GM20431 (cell line): ENCODE results near the gene PRKD1.
"Not testable (repeated sequence)": the region's sequence is repeated elsewhere in the genome, so short reads cannot be mapped to it uniquely, and the experiment has no call there.

Experiments
- in situ Hi-C: fragments of 300-500 bp; cut with MseI, MboI; formaldehyde crosslinking; loops from one replicate; pipeline ENCODE4 v1.15.0; 2020; ENCODE audit warnings: low sequenced_read_pairs; ENCODE audit not compliant: unreplicated experiment

Gene PRKD1

DNA sequence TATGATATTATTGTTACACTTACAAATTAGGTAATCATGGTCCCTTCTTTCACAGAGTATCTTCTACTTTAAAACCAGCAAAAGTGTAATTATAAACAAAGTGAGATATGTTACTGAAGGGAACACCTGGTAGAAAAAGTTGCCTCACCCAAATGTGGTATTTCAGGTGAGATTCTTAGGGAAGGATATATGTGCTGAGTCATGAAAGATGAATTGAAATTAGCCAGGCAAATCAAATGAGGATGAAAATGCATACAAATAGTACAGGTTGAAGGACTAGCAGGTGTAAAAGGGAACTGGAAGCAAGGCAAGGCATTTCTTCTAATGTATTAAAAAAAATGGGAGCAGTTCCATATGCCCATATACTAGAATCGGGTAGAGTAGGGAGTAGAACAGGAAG, 220.9 kb downstream of the PRKD1 start:
- in situ Hi-C loops, result no loop called here

DNA sequence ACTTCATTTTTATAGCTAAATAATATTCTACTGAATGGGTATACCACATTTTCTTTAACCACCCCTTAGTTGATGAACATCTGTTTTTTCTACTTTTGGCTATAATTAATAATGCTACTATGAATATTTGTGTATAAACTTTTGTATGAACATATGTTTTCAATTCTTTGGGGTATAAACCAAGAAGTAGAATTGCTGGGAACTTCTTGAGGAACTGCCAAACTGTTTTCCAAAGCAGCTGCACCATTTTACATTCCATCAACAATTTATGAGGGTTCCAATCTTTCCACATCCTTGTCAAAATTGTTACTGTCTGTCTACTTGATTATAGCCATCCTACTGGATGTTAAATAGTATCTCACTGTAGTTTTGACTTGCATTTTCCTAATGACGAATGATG, 221.8 kb downstream of the PRKD1 start:
- in situ Hi-C loops, result no loop called here

DNA sequence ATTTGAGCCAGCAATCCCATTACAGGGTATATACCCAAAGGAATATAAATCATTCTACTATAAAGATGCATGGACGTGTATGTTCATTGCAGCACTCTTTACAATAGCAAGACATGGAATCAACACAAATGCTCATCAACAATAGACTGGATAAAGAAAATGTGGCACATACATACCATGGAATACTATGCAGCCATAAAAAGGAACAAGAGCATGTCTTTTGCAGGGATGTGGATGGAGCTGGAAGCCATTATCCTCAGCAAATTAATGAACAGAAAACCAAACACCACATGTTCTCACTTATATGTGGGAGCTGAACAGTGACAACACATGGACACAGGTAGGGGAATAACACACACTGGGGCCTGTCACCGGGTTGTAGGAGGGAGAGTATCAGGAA, 238.1 kb downstream of the PRKD1 start:
- in situ Hi-C loops, result not testable (repeated sequence)

DNA sequence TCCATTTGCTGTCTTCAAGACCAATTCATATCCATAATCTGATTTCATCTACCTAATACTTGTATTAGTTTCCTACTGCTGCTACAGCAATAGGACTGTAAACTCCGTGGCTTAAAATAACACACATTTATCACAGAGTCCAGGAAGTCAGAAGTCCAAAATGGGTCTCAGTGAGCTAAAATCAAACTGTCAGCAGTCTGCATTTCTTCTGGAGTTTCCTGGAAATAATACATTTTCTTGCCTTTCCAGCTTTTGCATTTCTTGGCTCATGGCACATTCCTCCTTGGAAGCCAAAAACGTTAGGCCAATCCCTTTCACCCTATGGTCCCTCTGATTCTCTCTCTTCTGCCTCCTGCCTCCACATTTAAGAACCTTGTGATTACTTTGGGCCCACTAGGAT, 239.8 kb downstream of the PRKD1 start:
- in situ Hi-C loops, result no loop called here

DNA sequence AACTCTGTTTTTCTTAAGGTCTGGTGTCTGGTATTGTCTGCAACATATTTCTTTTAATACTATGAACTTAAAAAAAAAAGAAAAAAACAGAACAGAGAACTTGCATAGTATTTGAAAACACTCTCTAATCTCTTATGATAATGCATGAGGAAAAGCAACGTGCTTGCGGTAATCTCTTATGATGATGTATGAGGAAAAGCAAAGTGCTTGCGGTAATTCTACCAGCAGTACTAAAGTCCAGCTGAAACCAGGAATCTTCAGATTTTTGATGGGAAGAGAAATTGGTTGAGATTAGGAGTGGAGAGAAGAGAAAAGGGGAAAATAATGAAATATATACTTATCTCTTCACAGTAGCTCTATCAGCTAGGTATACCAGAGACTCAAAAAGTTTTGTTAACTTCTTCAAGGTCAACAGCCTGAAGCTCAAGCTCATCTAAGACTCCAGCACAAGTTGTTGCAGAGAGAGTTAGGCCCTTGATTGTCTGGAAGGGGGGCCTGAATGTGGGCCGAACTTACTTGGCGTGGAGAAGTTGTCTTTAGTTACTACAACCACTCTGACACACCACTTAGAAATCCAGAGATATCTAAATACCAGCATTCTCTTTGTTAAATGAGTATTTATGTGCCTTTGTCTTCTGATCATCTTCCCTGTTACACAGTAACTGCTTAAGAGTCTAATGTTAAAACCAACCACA, 240.4 kb downstream of the PRKD1 start:
- in situ Hi-C loops, result no loop called here

DNA sequence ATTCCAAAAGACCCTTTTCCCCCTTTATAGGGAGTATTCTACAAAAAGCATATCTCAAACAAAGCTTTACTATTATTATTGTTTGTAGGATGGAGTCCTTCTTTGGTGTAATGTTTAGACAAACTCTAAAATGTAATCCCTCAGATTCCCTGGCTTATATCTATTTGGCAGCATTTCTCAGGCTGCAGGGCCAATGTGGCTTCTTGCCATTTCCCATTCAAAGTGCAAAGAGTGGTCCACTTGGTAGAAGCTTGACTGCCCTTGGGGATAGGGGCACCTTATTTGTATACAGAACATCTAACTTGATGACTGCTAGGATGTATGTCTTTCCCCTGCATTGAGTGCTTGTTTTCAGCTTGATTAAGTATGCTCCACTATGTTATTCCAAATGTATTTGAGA, 242.7 kb downstream of the PRKD1 start:
- in situ Hi-C loops, result no loop called here

DNA sequence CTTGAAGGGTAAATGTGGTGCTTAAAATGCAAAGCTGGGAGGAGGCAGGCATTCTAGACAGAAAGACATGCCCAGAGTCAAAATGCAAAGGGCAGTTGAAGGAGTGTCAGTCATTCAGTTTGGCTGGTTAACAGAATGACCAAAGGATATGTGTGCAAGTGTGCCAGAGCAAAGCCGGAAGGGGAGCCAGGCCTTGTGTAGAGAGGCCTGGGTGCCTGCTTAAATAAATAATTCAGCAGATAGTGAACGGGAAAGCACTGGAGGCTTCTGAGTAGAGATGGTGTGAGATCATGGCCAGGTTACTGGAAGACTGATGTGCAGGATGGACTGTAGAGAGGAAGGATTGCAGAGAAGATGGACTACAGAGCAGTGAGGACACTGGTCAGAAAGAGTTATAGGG, 244.9 kb downstream of the PRKD1 start:
- in situ Hi-C loops, result no loop called here

DNA sequence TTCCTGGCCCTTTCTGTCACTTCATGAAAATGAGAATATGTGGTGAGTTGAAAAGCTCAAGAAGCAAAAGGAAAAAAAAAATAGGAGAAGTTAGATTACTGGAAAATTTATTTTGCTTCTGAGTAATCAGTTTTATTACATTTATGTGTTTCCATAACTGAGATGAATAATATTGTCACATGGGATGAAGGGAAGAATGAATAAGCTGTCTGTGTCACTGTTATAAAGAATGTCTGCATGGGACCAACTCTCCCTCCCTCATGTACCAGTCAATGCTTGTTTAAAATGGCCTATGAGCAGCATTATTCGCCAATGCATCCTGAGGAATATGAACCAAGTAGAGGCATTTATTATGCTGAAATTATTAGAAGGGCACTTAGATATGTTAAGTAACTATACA, 246.3 kb downstream of the PRKD1 start:
- in situ Hi-C loops, result no loop called here

DNA sequence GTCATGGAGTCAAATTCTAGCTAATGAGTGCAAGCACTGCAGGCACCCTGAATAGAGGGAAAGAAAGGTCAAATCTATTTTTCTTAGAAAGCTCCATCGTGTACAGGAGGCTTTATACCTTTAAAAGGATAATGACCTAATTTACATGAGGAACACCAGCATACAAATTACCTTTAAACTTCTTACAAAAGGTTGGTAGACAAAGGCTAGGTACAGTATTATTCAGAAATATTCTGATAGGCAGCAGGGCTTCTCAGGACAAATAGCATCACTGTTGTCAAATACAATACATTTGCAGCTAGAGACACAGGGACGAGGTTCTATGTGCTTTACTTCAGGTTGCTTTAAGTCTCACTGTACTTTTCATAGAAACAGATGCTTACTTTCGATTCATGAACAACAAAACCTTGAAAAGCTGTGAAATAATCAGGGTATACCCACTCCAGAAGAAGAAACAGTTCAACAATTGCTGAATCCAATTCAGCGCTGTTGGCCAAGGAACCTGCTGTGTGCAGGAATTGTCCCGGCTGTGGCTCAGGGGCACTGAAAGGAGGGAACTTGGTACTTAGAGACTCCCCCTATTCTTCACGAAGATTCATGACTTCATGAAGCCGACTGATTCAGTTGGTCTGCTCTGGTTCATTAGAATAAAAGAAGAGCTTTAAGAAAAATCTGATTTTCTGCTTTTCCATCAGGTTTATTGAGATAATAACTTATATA, 252.9 kb downstream of the PRKD1 start:
- in situ Hi-C loops, result no loop called here

DNA sequence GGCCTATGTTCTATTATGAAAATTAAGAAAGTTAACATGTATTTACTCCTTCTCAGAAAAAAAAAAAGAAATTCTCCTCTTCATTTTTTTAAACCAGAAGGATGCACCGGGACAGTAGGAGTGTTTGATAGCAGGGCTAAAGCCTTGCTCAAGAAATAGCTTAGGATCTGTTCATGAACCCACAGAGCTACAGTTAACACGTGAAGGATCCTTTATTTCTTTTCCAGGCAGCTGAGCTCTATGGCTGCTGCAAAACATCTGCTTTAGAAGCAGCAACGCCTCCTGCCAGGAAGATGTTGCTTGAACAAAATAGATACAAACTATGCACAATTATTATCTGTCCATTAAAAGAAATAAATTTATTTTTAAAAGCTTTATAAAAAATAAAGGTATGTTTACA, 254.8 kb downstream of the PRKD1 start:
- in situ Hi-C loops, result no loop called here

DNA sequence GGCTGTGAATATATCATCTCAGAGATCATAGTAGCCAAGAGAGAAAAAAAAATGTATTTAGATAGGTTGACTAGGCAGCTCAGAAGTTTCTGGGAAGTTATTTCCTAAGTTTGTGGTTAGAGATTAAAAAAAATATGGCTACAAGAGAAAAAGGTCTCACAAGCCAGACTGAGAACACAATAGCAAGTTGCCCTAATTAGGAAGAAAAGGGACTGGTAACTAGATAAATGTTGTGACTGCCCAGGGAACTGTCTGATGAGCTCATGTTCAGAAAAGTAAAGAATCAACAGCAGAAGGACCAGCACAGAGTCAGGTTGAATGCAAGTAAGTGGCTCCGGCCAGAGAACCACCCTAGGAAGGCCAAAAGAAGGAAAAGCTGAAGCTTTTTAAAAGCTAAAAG, 256.6 kb downstream of the PRKD1 start:
- in situ Hi-C loops, result no loop called here

DNA sequence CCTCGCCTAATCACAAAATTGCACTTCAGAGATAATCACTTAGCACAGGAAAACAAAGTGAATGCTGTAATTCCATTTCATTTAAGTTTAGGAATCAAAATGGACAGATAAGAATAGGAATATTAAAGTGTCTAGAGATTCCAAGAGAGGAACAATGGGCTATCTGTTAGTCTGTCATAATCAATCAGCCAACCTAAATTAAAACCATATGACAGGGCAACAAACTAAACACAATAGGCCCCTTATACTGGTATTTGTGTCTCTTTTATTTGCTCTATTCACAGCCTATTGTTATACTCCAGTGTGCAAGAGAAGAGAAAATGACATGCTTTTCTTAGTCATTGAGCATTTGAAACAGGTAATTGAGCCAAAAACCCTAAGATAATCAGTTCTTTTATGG, 259.4 kb downstream of the PRKD1 start:
- in situ Hi-C loops, result no loop called here

DNA sequence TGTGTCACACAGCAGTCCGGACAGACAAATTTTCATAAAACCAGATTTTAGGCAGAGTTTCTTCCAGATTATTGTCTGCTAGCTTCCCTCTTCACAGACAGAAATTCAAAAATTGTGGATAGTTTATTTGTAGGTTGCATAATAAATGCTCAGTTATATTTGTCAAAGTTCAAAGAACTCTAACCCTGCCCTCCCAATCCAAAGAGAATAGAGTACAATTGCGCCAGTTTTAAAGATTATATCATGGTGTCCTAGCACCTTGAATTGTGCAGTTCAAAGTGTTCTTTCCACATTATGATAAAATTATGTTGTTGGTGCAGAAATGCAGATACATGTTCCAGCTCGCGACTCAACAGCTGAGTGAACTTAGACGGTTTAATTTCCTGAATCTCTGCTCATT, 263.1 kb downstream of the PRKD1 start:
- in situ Hi-C loops, result no loop called here

DNA sequence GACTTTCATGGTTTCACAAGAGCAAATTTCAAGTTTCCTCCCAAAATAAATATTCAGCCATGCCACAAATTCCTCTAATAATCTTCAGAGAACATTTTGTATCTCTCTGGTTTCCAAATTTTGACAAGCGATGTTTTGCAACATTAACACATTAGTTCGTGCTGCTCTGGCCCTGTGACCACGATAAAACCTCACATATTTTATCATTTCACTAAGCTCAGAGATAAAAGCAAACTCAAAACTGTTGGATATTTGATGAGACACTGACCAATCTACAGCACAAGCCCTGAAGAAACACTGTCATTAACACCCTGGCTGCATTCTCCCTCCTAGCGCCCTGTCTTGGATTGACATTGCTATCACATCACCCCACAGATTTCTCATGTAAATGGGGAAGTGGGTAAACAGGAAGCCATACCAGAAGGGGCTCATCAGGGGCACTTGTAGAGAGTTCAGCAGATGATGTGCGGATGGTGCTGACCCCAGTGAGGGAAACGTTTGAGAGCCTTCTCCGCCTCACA, 264.3 kb downstream of the PRKD1 start:
- in situ Hi-C loops, result no loop called here

DNA sequence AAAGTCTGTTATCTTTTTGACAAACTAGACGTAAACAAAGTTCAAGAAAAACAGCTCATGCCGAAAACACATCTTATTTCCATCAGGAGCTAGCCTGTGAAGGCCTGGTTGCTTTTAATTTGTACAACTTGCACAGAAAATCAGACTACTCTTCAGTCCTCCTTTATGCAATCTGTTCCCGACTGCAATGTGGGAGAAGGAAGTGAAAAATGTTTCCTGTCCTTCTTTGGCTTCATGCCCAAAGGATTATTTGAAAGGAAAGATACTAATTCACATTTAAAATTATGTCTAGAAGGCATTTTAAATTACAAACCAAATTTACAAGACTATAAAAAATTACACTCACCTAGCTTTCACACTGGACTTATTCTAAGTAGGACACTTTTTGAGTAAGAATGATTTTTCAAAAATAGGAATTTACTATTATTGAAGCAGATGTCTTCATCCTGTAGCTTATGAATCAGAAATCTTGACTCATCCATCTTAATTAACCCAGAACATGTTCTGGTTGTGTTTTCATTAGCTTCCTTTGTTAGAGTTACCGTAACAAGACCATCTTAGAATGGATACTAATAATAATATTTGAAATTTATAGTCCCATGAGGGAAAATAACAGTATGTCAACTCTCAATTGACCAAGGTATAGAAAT, 272.6 kb downstream of the PRKD1 start:
- in situ Hi-C loops, result no loop called here

DNA sequence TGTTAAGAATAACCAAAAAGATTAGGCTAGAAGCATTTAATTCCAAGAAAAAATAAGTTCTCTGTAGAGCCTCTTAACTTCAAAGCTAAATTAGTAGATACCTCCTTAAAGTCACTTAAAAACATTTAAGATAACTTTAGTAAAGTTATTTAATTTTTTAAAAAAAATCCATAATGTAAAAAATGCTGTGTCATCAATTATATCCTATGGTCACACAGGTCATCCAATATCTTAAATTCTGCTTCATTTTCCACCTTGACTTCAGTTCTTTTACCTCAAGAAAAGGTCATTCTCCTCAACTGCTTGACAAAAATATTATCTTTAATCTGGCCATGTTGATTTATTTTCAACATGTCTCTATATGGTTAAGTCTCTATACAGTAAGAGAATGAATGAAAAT, 274.3 kb downstream of the PRKD1 start:
- in situ Hi-C loops, result no loop called here

DNA sequence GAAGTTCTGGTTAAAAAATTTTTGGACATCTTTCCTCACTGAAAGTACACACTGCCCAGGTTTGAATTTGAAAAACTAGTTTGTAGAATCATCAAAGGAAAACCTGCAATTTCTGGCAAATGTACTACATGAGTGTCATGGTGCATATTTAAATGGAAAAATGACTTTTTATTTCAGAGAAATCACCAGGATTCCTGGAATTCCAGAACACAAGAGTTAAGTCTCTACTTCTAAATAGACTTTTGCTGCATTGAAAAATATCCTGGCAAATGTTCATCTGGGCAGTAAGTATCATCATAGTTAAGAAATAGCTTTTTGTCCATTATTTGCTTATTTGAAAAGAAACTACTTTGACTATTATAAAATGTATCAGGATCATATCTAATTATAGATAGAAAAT, 275.1 kb downstream of the PRKD1 start:
- in situ Hi-C loops, result no loop called here

DNA sequence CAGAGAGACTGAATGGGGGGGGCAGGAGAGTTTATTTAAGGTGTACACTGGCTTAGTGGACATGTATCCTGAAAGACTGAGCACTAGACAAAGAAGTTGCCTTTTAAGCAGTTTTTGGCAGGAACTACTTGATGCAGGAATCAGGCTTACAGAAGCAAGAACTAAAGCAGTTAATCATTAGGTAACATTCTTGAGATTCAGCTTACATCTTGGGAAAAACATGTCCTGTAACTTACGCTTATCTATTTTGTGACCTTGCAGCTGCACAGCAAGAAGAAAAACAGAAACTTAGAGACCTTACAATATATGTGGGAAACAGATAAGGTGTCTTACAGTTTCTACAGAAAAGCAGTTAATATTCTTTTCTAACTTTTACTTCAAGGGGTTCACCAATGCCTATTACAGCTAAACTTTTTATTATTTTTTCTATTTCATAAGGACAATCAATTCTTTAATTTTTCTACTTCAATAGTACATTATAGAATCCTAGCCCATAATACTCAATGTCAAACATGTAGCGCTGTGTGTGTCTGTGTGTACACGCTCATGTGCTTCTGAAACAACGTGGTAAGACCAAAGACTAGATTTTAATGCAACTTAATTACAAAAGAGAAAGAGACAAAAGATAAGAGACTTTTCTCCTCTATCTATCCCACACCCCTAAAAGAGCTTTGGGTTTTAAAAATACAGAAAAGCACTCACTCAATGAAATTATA, 276.9 kb downstream of the PRKD1 start:
- in situ Hi-C loops, result no loop called here

DNA sequence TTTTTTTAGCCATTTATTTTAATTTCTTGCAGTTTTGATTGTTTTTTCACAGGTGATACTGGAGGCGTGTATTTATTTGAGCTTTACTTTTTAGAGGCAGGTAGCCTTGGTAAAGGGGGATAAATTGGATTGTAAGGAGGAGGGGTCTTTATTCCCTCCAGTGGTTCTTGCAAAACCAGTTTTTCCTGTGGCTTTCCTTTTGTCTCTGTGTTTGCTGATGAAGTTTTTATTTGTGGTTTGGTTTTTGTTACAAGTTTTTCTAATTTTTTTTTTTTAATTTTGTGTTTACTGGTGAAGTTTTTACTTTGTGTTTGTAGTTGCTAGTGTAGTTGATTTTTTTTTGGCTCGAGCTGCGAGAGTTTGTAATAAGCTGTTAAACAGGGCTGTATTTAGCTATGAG, 278.5 kb downstream of the PRKD1 start:
- in situ Hi-C loops, result no loop called here

DNA sequence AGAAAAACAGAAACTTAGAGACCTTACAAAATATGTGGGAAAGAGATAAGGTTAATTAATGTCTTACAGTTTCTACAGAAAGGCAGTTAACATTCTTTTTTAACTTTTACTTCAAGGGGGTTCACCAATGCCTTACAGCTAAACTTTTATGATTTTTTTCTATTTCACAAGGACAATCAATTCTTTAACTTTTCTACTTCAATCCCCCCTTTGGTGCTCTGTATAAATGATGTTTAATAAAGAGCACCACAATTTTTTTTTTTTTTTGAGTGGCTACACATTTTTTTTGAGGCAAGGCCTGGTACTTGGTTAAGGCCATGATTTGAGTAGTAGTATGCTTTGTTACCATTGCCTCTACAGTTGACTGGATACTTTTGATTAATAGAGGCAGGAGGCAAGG, 279.6 kb downstream of the PRKD1 start:
- in situ Hi-C loops, result no loop called here

DNA sequence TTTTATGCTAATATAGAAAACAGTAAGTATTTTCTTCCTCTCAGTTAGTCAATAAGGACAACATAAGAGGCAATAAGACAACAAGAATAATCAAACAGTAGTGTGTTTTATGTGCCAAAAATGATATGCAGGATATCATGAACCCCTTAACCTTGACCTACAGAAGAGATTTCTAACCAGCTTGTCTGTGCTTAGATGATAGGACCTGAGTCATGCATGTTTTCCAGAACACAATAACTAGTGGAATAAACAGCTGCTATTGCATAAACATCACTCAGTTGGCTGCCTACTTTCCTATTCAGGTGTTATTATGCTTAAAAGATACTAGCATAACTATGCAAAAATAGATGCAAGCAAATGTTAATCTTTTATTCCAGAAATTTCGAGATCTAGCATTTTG, 282.5 kb downstream of the PRKD1 start:
- in situ Hi-C loops, result no loop called here
